ENCODE data around the gene DTNBP1.
A peak's percentile ranks its signal among the peaks of the same experiment; 100 is the strongest.

DTNBP1 gene

GRCh38 chr6:15526212-15526701, 136.6 kb downstream of the DTNBP1 start:
- Mint-ChIP-seq H3K9me3 (no peaks in the 10 kb centered on the region), H3K27ac (peak overlapping the region; percentile 92), H3K4me3 (no peak overlapping the region), H3K4me1 (peaks cover 27 to 31% of the 10 kb centered on the region in 2 donors), H3K27me3 (no peaks in the 10 kb centered on the region), H3K36me3 (peaks cover 73 to 91% of the 10 kb centered on the region in 2 donors)
- ATAC-seq (replicated peaks) (peak in 1 of 2 donors; percentile 35), DNase-seq (no peak)

GRCh38 chr6:15524861-15525401, 137.9 kb downstream of the DTNBP1 start:
- DNase-seq: no peak
- no peaks in the 10 kb centered on the region for H3K27me3 Mint-ChIP-seq
- peaks cover 66 to 91% of the 10 kb centered on the region in 2 donors for H3K36me3 Mint-ChIP-seq
- peak in 1 of 2 donors; percentile 30 for ATAC-seq (replicated peaks)
- peak overlapping the region; percentile 92 for H3K27ac Mint-ChIP-seq
- H3K4me1 Mint-ChIP-seq: peaks cover 29 to 31% of the 10 kb centered on the region in 2 donors
- no peak overlapping the region for H3K4me3 Mint-ChIP-seq
- no peaks in the 10 kb centered on the region for H3K9me3 Mint-ChIP-seq

GRCh38 chr6:15523679-15524630, 138.9 kb downstream of the DTNBP1 start:
- peaks cover 68 to 92% of the 10 kb centered on the region in 2 donors for H3K36me3 Mint-ChIP-seq
- H3K27me3 Mint-ChIP-seq: no peaks in the 10 kb centered on the region
- H3K4me1 Mint-ChIP-seq: peaks cover 29 to 31% of the 10 kb centered on the region in 2 donors
- no peaks in the 10 kb centered on the region for H3K9me3 Mint-ChIP-seq
- H3K27ac Mint-ChIP-seq: peak overlapping the region; percentile 92
- peak overlapping the region in 1 of 2 donors; percentile 41 for H3K4me3 Mint-ChIP-seq
- ATAC-seq (replicated peaks): no peak
- DNase-seq: no peak

GRCh38 chr6:15522856-15523529, 139.8 kb downstream of the DTNBP1 start:
- Mint-ChIP-seq H3K4me3 (no peak overlapping the region), H3K27ac (peak overlapping the region; percentile 92), H3K9me3 (no peaks in the 10 kb centered on the region), H3K36me3 (peaks cover 70 to 91% of the 10 kb centered on the region in 2 donors), H3K27me3 (no peaks in the 10 kb centered on the region), H3K4me1 (peaks cover 29 to 31% of the 10 kb centered on the region in 2 donors)
- no peak for ATAC-seq (replicated peaks)
- no peak for DNase-seq

- Mint-ChIP-seq H3K27ac (peak overlapping the region; percentile 87), H3K9me3 (no peaks in the 10 kb centered on the region), H3K4me3 (peak overlapping the region in 1 of 2 donors; percentile 21), H3K4me1 (peaks cover 29 to 31% of the 10 kb centered on the region in 2 donors), H3K36me3 (peaks cover 70 to 91% of the 10 kb centered on the region in 2 donors), H3K27me3 (no peaks in the 10 kb centered on the region)
- ATAC-seq (replicated peaks) (peak; percentile 67 to 69), DNase-seq (no peak)
Measured at GRCh38 chr6:15522427-15522826, 140.4 kb downstream of the DTNBP1 start.

- no peak for ATAC-seq (replicated peaks)
- Mint-ChIP-seq H3K9me3 (no peaks in the 10 kb centered on the region), H3K27me3 (no peaks in the 10 kb centered on the region), H3K4me3 (peak overlapping the region in 1 of 2 donors; percentile 21), H3K27ac (peak overlapping the region; percentile 87), H3K36me3 (peaks cover 68 to 90% of the 10 kb centered on the region in 2 donors), H3K4me1 (peaks cover 29 to 31% of the 10 kb centered on the region in 2 donors)
- no peak for DNase-seq
Measured at GRCh38 chr6:15522026-15522425, 140.8 kb downstream of the DTNBP1 start.

- no peaks in the 10 kb centered on the region for H3K27me3 Mint-ChIP-seq
- no peaks in the 10 kb centered on the region for H3K9me3 Mint-ChIP-seq
- no peak for DNase-seq
- ATAC-seq (replicated peaks): no peak
- H3K27ac Mint-ChIP-seq: peak overlapping the region; percentile 87
- peaks cover 27 to 31% of the 10 kb centered on the region in 2 donors for H3K4me1 Mint-ChIP-seq
- H3K36me3 Mint-ChIP-seq: peaks cover 70 to 91% of the 10 kb centered on the region in 2 donors
- no peak overlapping the region for H3K4me3 Mint-ChIP-seq
Measured at GRCh38 chr6:15521582-15521981, 141.2 kb downstream of the DTNBP1 start.

- peak overlapping the region; percentile 90 for H3K27ac Mint-ChIP-seq
- no peak for DNase-seq
Measured at GRCh38 chr6:15520626-15521203, 142.1 kb downstream of the DTNBP1 start.

GRCh38 chr6:15519681-15520080, 143.1 kb downstream of the DTNBP1 start:
- H3K4me1 Mint-ChIP-seq: peaks cover 14 to 32% of the 10 kb centered on the region in 2 donors
- no peaks in the 10 kb centered on the region for H3K27me3 Mint-ChIP-seq
- ATAC-seq (replicated peaks): no peak
- DNase-seq: no peak
- H3K9me3 Mint-ChIP-seq: no peaks in the 10 kb centered on the region
- peaks cover 67 to 87% of the 10 kb centered on the region in 2 donors for H3K36me3 Mint-ChIP-seq
- peak overlapping the region; percentile 11 for H3K27ac Mint-ChIP-seq
- no peak overlapping the region for H3K4me3 Mint-ChIP-seq

More at GRCh38 chr6:15520626-15521203, 142.1 kb downstream of the DTNBP1 start:
- Mint-ChIP-seq H3K27me3 (no peaks in the 10 kb centered on the region), H3K4me3 (no peak overlapping the region), H3K4me1 (peaks cover 22 to 24% of the 10 kb centered on the region in 2 donors), H3K9me3 (no peaks in the 10 kb centered on the region), H3K36me3 (peaks cover 69 to 90% of the 10 kb centered on the region in 2 donors)
- no peak for ATAC-seq (replicated peaks)

GRCh38 chr6:15518878-15519277, 143.9 kb downstream of the DTNBP1 start:
- peaks cover 67 to 88% of the 10 kb centered on the region in 2 donors for H3K36me3 Mint-ChIP-seq
- DNase-seq: no peak

GRCh38 chr6:15518057-15518456, 144.8 kb downstream of the DTNBP1 start:
- Mint-ChIP-seq H3K27me3 (no peaks in the 10 kb centered on the region), H3K4me3 (no peak overlapping the region), H3K4me1 (peaks cover 11 to 28% of the 10 kb centered on the region in 2 donors), H3K9me3 (no peaks in the 10 kb centered on the region), H3K27ac (peak overlapping the region; percentile 89), H3K36me3 (peaks cover 65 to 86% of the 10 kb centered on the region in 2 donors)
- DNase-seq (no peak), ATAC-seq (replicated peaks) (no peak)

More at GRCh38 chr6:15518878-15519277, 143.9 kb downstream of the DTNBP1 start:
- ATAC-seq (replicated peaks): no peak
- Mint-ChIP-seq H3K27ac (peak overlapping the region; percentile 11), H3K9me3 (no peaks in the 10 kb centered on the region), H3K27me3 (no peaks in the 10 kb centered on the region), H3K4me1 (peaks cover 13 to 29% of the 10 kb centered on the region in 2 donors), H3K4me3 (no peak overlapping the region)

- no peak for ATAC-seq (replicated peaks)
- H3K27ac Mint-ChIP-seq: peak overlapping the region; percentile 89
- H3K9me3 Mint-ChIP-seq: no peaks in the 10 kb centered on the region
- H3K4me3 Mint-ChIP-seq: no peak overlapping the region
- peaks cover 8 to 24% of the 10 kb centered on the region in 2 donors for H3K4me1 Mint-ChIP-seq
- no peaks in the 10 kb centered on the region for H3K27me3 Mint-ChIP-seq
- no peak for DNase-seq
- peaks cover 62 to 84% of the 10 kb centered on the region in 2 donors for H3K36me3 Mint-ChIP-seq
Measured at GRCh38 chr6:15517600-15517999, 145.2 kb downstream of the DTNBP1 start.

- ATAC-seq (replicated peaks) (no peak), DNase-seq (no peak)
- Mint-ChIP-seq H3K9me3 (no peaks in the 10 kb centered on the region), H3K27me3 (no peaks in the 10 kb centered on the region), H3K4me3 (no peak overlapping the region), H3K27ac (peak overlapping the region; percentile 76), H3K36me3 (peaks cover 61 to 84% of the 10 kb centered on the region in 2 donors), H3K4me1 (peaks cover 3 to 18% of the 10 kb centered on the region in 2 donors)
Measured at GRCh38 chr6:15516923-15517560, 145.8 kb downstream of the DTNBP1 start.
